Measurements from ENCODE around the gene CCL14.

- no peak for TF ChIP-seq CTCF (IDR thresholded peaks at IDR 0.05)
- TF ChIP-seq POLR2A (IDR thresholded peaks at IDR 0.05): no peak
Observed at GRCh38 chr17:35998756-35999155, 12.2 kb upstream of the CCL14 start.

Measured in gastroesophageal sphincter (tissue), 3 donors.